HCT116 (cell line): ENCODE measurements around the gene CD244. TPM values are rescaled to one million over a fixed set of nuclear protein-coding genes. Genes with fewer than 3 reads are reported as not detected.
"Not testable (repeated sequence)": the region's sequence is repeated elsewhere in the genome, so short reads cannot be mapped to it uniquely, and the experiment has no call there.

ENCODE experiments used
- ATAC-seq: fragments of 200-7000 bp; cut with Tn5 transposase; 2 replicates; pipeline ENCODE4 v1.9.1; 2020; ENCODE audit warnings: mild to moderate bottlenecking, moderate library complexity
- BruUV-seq: library from RNA; stranded (reverse); fragments of 400-500 nt; replicated peaks from 2 replicates; lab custom pipeline; 2021; lab: Mats Ljungman, UMichigan
- CTCF ChIA-PET: fragments of 300-600 bp; sonication (Branson Sonifier 250); formaldehyde crosslinking; loops from one replicate; lab custom pipeline; 2021; ENCODE audit warnings: antibody characterized with exemption; lab: Charles Lee
- POLR2A ChIA-PET: fragments of 300-600, 350-600 bp; sonication (Branson Sonifier 250); formaldehyde crosslinking; loops from one replicate; lab custom pipeline; 2021; ENCODE audit warnings: antibody characterized with exemption; lab: Charles Lee
- RAD21 ChIA-PET, 2 experiments: fragments of 300-600 bp; sonication (Branson Sonifier 250); formaldehyde crosslinking; loops; one replicate each; lab custom pipeline; 2023; ENCODE audit warnings: low total read pairs in 2 of 2; ENCODE audit not compliant: uncharacterized antibody in 2 of 2, unreplicated experiment in 2 of 2, low non-redundant PET in 1 of 2; lab: Charles Lee
- DNase-seq: peaks from one replicate; pipeline ENCODE4 v3.0.0-alpha.2; 2010; ENCODE audit warnings: low read depth, low spot score
- H2AFZ ChIP-seq: fragments of 200-600 bp; shearing (Covaris generic), sonication (generic); 2 replicates; pipeline ENCODE4 v1.6.1; 2017; ENCODE audit warnings: low read depth, mixed run types, mixed read lengths, antibody characterized with exemption, low read length; ENCODE audit not compliant: poor library complexity, severe bottlenecking
- H3K27ac ChIP-seq: 2 replicates; pipeline ENCODE4 v1.5.1; 2012; ENCODE audit warnings: low read depth, low read length
- H3K27me3 ChIP-seq: fragments of 200-600 bp; sonication (generic); 2 replicates; pipeline ENCODE4 v1.6.1; 2016; ENCODE audit warnings: mixed run types, low read length, mixed read lengths; ENCODE audit not compliant: insufficient read depth
- H3K36me3 ChIP-seq, 2 experiments: fragments of 200-500 bp in 1 of 2; fragments of 200-600 bp in 1 of 2; sonication (Bioruptor generic) in 1 of 2; sonication (generic) in 1 of 2; 2 replicates each; pipeline versions ENCODE4 v1.5.1 to v1.6.1; 2014 to 2016; ENCODE audit warnings: low read length in 2 of 2, inconsistent platforms in 1 of 2, mixed read lengths in 1 of 2, mixed run types in 1 of 2; ENCODE audit not compliant: insufficient read depth in 2 of 2, control insufficient read depth in 1 of 2
- H3K4me1 ChIP-seq, 2 experiments: fragments of 200-600 bp in 1 of 2; sonication (generic) in 1 of 2; 2 replicates each; pipeline versions ENCODE4 v1.5.1 to v1.6.1; 2012 to 2017; ENCODE audit warnings: low read length in 2 of 2, inconsistent platforms in 1 of 2, mild to moderate bottlenecking in 1 of 2, mixed read lengths in 1 of 2, mixed run types in 1 of 2, moderate library complexity in 1 of 2; ENCODE audit not compliant: insufficient read depth in 2 of 2, control insufficient read depth in 1 of 2
- H3K4me2 ChIP-seq: fragments of 200-600 bp; sonication (generic); 2 replicates; pipeline ENCODE4 v1.6.1; 2017; ENCODE audit warnings: mixed run types, low read length, mixed read lengths
- H3K4me3 ChIP-seq, 2 experiments: fragments of 200-600 bp in 1 of 2; sonication (generic) in 1 of 2; replicated peaks in 1 of 2; 2 replicates each; pipeline ENCODE4 v1.5.1; 2011 to 2016; ENCODE audit warnings: low read length in 2 of 2, control low read depth in 1 of 2, low read depth in 1 of 2, mild to moderate bottlenecking in 1 of 2, mixed read lengths in 1 of 2, mixed run types in 1 of 2
- H3K79me2 ChIP-seq: fragments of 200-600 bp; sonication (generic); 2 replicates; pipeline ENCODE4 v1.6.1; 2017; ENCODE audit warnings: mild to moderate bottlenecking, mixed run types, low read length, moderate library complexity, mixed read lengths; ENCODE audit not compliant: insufficient read depth
- H3K9ac ChIP-seq: fragments of 200-600 bp; sonication (generic); 2 replicates; pipeline ENCODE4 v1.6.1; 2016; ENCODE audit warnings: low read length, mixed read lengths
- H3K9me2 ChIP-seq: fragments of 200-600 bp; sonication (generic), shearing (Covaris generic); 2 replicates; pipeline ENCODE4 v1.6.1; 2017; ENCODE audit warnings: mixed run types, mild to moderate bottlenecking, moderate library complexity; ENCODE audit not compliant: insufficient read depth
- H3K9me3 ChIP-seq, 2 experiments: fragments of 200-500 bp in 1 of 2; fragments of 200-600 bp in 1 of 2; sonication (Bioruptor generic) in 1 of 2; sonication (generic) in 1 of 2; 2 replicates each; pipeline ENCODE4 v1.6.1; 2014 to 2017; ENCODE audit warnings: low read length in 2 of 2, mixed read lengths in 2 of 2, inconsistent platforms in 1 of 2, low read depth in 1 of 2, mild to moderate bottlenecking in 1 of 2, mixed run types in 1 of 2, moderate library complexity in 1 of 2; ENCODE audit not compliant: control insufficient read depth in 1 of 2, insufficient read depth in 1 of 2
- H4K20me1 ChIP-seq: fragments of 200-600 bp; sonication (generic), shearing (Covaris generic); 2 replicates; pipeline ENCODE4 v1.6.1; 2017; ENCODE audit warnings: mixed run types, mild to moderate bottlenecking, moderate library complexity; ENCODE audit not compliant: insufficient read depth
- ATF3 ChIP-seq: IDR thresholded peaks from 2 replicates; pipeline ENCODE4 v1.6.1; 2012
- EGR1 ChIP-seq: IDR thresholded peaks from 2 replicates; pipeline ENCODE4 v1.6.1; 2012; ENCODE audit warnings: low read depth
- ELF1 ChIP-seq: IDR thresholded peaks from 2 replicates; pipeline ENCODE4 v1.6.1; 2012; ENCODE audit warnings: low read depth, borderline replicate concordance
- EZH2 ChIP-seq: fragments of 200-600 bp; sonication (generic); IDR thresholded peaks from 2 replicates; pipeline ENCODE4 v1.6.1; 2017; ENCODE audit warnings: antibody characterized with exemption, mixed run types
- RAD21 ChIP-seq: IDR thresholded peaks from 2 replicates; pipeline ENCODE4 v1.6.1; 2012; ENCODE audit warnings: low read depth, mild to moderate bottlenecking
- REST ChIP-seq: IDR thresholded peaks from 2 replicates; pipeline ENCODE4 v1.6.1; 2012; ENCODE audit warnings: low read depth
- SIN3A ChIP-seq: IDR thresholded peaks from 2 replicates; pipeline ENCODE4 v1.6.1; 2012; ENCODE audit warnings: low read depth
- SRF ChIP-seq: IDR thresholded peaks from 2 replicates; pipeline ENCODE4 v1.6.1; 2012; ENCODE audit warnings: low read depth
- TCF7L2 ChIP-seq: IDR thresholded peaks from 2 replicates; pipeline ENCODE4 v1.7.0; 2011; ENCODE audit warnings: borderline replicate concordance, inconsistent platforms; ENCODE audit not compliant: insufficient read depth, insufficient read length; ENCODE audit errors: extremely low read depth
- ZFX ChIP-seq: fragments of 450-650 bp; IDR thresholded peaks from 2 replicates; pipeline ENCODE4 v1.6.1; 2017
- ZNF274 ChIP-seq: fragments of 200-500 bp; sonication (Bioruptor generic); IDR thresholded peaks from 2 replicates; pipeline ENCODE4 v1.6.1; 2014; ENCODE audit warnings: mild to moderate bottlenecking, low read depth, low read length, inconsistent platforms
- intact Hi-C: fragments of 100-400 bp; cut with micrococcal nuclease; formaldehyde crosslinking; loops from 2 replicates; pipeline ENCODE4 v1.10.0; 2022
- total RNA-seq: library from RNA; stranded (reverse); gene quantifications from one replicate; pipeline ENCODE4 v1.2.1, GENCODE V29; 2021; ENCODE audit not compliant: unreplicated experiment
- TF ChIP-seq, protein P1 (sequence below), 3 experiments: fragments of 200-600 bp in 1 of 3; sonication (generic) in 1 of 3; IDR thresholded peaks in 2 of 3; conservative IDR thresholded peaks in 1 of 3; 2 replicates each; pipeline ENCODE4 v1.5.1; 2012 to 2017; ENCODE audit warnings: low read depth in 2 of 3, low read length in 2 of 3, antibody characterized with exemption in 1 of 3, borderline replicate concordance in 1 of 3, control low read depth in 1 of 3, mild to moderate bottlenecking in 1 of 3, mixed read lengths in 1 of 3, mixed run types in 1 of 3, moderate library complexity in 1 of 3; ENCODE audit not compliant: insufficient read depth in 1 of 3
- TF ChIP-seq, protein P2 (sequence below): IDR thresholded peaks from 2 replicates; pipeline ENCODE4 v1.6.1; 2012

CD244 gene
- total RNA-seq, 1 experiment from 2014 or later, result not detected

- CTCF ChIA-PET, H3K4me2 ChIP-seq, intact Hi-C loops, ATAC-seq, POLR2A ChIA-PET, H2AFZ ChIP-seq, H3K9ac ChIP-seq, BruUV-seq, RAD21 ChIA-PET, H3K4me3 ChIP-seq, H3K9me2 ChIP-seq, H3K79me2 ChIP-seq, H3K36me3 ChIP-seq, H3K4me1 ChIP-seq, H3K9me3 ChIP-seq, H4K20me1 ChIP-seq, H3K27ac ChIP-seq, H3K27me3 ChIP-seq, DNase-seq: not testable (repeated sequence)
Measured at GRCh38 chr1:160894368-160895135, 31.9 kb upstream of the CD244 start.

GRCh38 chr1:160891474-160891873, 28.8 kb upstream of the CD244 start:
- H3K79me2 ChIP-seq, result no peaks in the 10 kb centered on the region
- H3K4me3 ChIP-seq, result no peak overlapping the region
- H3K27ac ChIP-seq, result no peak overlapping the region
- TF ChIP-seq ELF1, result no peak
- TF ChIP-seq ZFX, result no peak
- TF ChIP-seq ZNF274, result no peak
- TF ChIP-seq SIN3A, result no peak
- TF ChIP-seq TCF7L2, result no peak
- TF ChIP-seq, protein P1, sequence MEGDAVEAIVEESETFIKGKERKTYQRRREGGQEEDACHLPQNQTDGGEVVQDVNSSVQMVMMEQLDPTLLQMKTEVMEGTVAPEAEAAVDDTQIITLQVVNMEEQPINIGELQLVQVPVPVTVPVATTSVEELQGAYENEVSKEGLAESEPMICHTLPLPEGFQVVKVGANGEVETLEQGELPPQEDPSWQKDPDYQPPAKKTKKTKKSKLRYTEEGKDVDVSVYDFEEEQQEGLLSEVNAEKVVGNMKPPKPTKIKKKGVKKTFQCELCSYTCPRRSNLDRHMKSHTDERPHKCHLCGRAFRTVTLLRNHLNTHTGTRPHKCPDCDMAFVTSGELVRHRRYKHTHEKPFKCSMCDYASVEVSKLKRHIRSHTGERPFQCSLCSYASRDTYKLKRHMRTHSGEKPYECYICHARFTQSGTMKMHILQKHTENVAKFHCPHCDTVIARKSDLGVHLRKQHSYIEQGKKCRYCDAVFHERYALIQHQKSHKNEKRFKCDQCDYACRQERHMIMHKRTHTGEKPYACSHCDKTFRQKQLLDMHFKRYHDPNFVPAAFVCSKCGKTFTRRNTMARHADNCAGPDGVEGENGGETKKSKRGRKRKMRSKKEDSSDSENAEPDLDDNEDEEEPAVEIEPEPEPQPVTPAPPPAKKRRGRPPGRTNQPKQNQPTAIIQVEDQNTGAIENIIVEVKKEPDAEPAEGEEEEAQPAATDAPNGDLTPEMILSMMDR (IDR thresholded peaks at IDR 0.05 in 2 of 3, conservative IDR thresholded peaks at IDR 0.05 in 1 of 3; ENCODE audit: borderline replicate concordance in 1 of 3, insufficient read depth in 1 of 3, low read depth in 2 of 3, low read length in 2 of 3), result no peak
- TF ChIP-seq RAD21, result no peak
- no peak for TF ChIP-seq EGR1
- no peak for TF ChIP-seq SRF
- TF ChIP-seq EZH2, result no peak
- no peak for TF ChIP-seq ATF3
- TF ChIP-seq, protein P2, sequence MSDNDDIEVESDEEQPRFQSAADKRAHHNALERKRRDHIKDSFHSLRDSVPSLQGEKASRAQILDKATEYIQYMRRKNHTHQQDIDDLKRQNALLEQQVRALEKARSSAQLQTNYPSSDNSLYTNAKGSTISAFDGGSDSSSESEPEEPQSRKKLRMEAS, result no peak
- no peak for TF ChIP-seq REST
- H3K4me2 ChIP-seq, result no peak overlapping the region
- no peak overlapping the region for H3K9ac ChIP-seq
- BruUV-seq, result no TSS peak
- H3K9me3 ChIP-seq, result no peaks in the 10 kb centered on the region
- no peak overlapping the region for H2AFZ ChIP-seq
- POLR2A ChIA-PET, result no interaction called here
- DNase-seq, result no peak
- CTCF ChIA-PET, result no interaction called here
- H3K36me3 ChIP-seq, result no peaks in the 10 kb centered on the region
- no peaks in the 10 kb centered on the region for H3K9me2 ChIP-seq
- RAD21 ChIA-PET, result no interaction called here
- no peaks in the 10 kb centered on the region for H3K4me1 ChIP-seq
- no peak for ATAC-seq
- no peaks in the 10 kb centered on the region for H4K20me1 ChIP-seq
- 0 out of 2 replicates have a peak, but pooled peaks cover 9% of the 10 kb centered on the region for H3K27me3 ChIP-seq
- intact Hi-C loops, result no loop called here
